K562 (cell line): Measurements from ENCODE around the gene RNASEH2A. TPM values are rescaled to one million over a fixed set of nuclear protein-coding genes. Genes with fewer than 3 reads are reported as not detected.

Experiments used
- BRD9 ChIP-seq: fragments of 450-650 bp; IDR thresholded peaks from 2 replicates; pipeline ENCODE4 v1.6.1; 2018; ENCODE audit warnings: low read depth; ENCODE audit not compliant: partially characterized antibody
- CEBPZ ChIP-seq: fragments of 150-350 bp; IDR thresholded peaks from 2 replicates; pipeline ENCODE4 v1.6.1; 2014; ENCODE audit warnings: low read depth, mild to moderate bottlenecking, low read length, borderline replicate concordance
- CSDE1 ChIP-seq, 2 experiments: fragments of 450-650 bp; IDR thresholded peaks; 2 replicates each; pipeline ENCODE4 v1.6.1; 2016; ENCODE audit warnings: mild to moderate bottlenecking in 1 of 2
- ERF ChIP-seq: fragments of 450-650 bp; formaldehyde crosslinking; IDR thresholded peaks from 2 replicates; pipeline ENCODE4 v1.4.0; 2020; ENCODE audit warnings: mild to moderate bottlenecking, mixed read lengths
- HINFP ChIP-seq: fragments of 450-650 bp; conservative IDR thresholded peaks from 2 replicates; pipeline ENCODE4 v1.6.1; 2016; ENCODE audit warnings: missing genetic modification characterization, low read depth, mild to moderate bottlenecking, control low read depth, missing compliant biosample characterization
- KLF10 ChIP-seq: fragments of 250-450 bp; sonication (Bioruptor Pico); IDR thresholded peaks from 2 replicates; pipeline ENCODE4 v1.6.1; 2021; ENCODE audit warnings: matching md5 sums
- MED1 ChIP-seq: sonication (generic); formaldehyde crosslinking; IDR thresholded peaks from 2 replicates; pipeline ENCODE4 v1.8.1; 2023; ENCODE audit warnings: missing genetic modification reagents, borderline replicate concordance
- POLR2G ChIP-seq: fragments of 200-400 bp; formaldehyde crosslinking; IDR thresholded peaks from 2 replicates; pipeline ENCODE4 v1.6.1; 2017; ENCODE audit warnings: low read depth, mild to moderate bottlenecking, antibody characterized with exemption, low read length, moderate library complexity
- POU5F1 ChIP-seq: fragments of 150-350 bp; IDR thresholded peaks from 2 replicates; pipeline ENCODE4 v1.6.1; 2014; ENCODE audit warnings: borderline replicate concordance, low read length, low read depth, mild to moderate bottlenecking; ENCODE audit not compliant: partially characterized antibody
- PTTG1 ChIP-seq: fragments of 450-650 bp; IDR thresholded peaks from 2 replicates; pipeline ENCODE4 v1.6.1; 2016; ENCODE audit warnings: low read depth, mild to moderate bottlenecking, missing genetic modification characterization, missing compliant biosample characterization
- RCOR1 ChIP-seq, 2 experiments: IDR thresholded peaks; 2 replicates each; pipeline ENCODE4 v1.6.1; 2012; ENCODE audit warnings: low read depth in 2 of 2, low read length in 2 of 2, borderline replicate concordance in 1 of 2, improper control_type of control experiment in 1 of 2
- SMARCE1 ChIP-seq: fragments of 450-650 bp; IDR thresholded peaks from 2 replicates; pipeline ENCODE4 v1.7.1; 2016; ENCODE audit warnings: mild to moderate bottlenecking
- TRIM28 ChIP-seq: fragments of 450-650 bp; IDR thresholded peaks from 2 replicates; pipeline ENCODE4 v1.6.1; 2017
- ZBED1 ChIP-seq: IDR thresholded peaks from 2 replicates; pipeline ENCODE4 v1.6.1; 2014
- ZNF639 ChIP-seq, 2 experiments: fragments of 200-800 bp in 1 of 2; sonication (Bioruptor generic) in 1 of 2; sonication (generic) in 1 of 2; formaldehyde crosslinking in 1 of 2; IDR thresholded peaks in 1 of 2; conservative IDR thresholded peaks in 1 of 2; 2 replicates each; pipeline versions ENCODE4 v1.5.0 to v1.6.1; 2016 to 2020; ENCODE audit warnings: missing compliant biosample characterization in 1 of 2, missing genetic modification characterization in 1 of 2, missing genetic modification reagents in 1 of 2
- polyA plus RNA-seq, 8 experiments: library from polyadenylated mRNA; depleted of rRNA in 4 of 8; stranded (reverse) in 5 of 8; unstranded in 3 of 8; fragments of >200 nt; fragmentation: Nextera tagmentation in 2 of 8; fragmentation: Illumina TruSeq in 1 of 8; extraction: Ambion mirVana in 2 of 8; extraction: Trizol in 1 of 8; gene quantifications; 2 replicates each; pipeline versions ENCODE4 v1.2.1 to v1.2.3, GENCODE V29; 2011 to 2014; ENCODE audit warnings: inconsistent platforms in 1 of 8, missing spikeins in 1 of 8
- total RNA-seq, 7 experiments: library from RNA; depleted of rRNA in 6 of 7; stranded (reverse); fragments of >200 nt in 6 of 7; fragmentation: Illumina TruSeq in 2 of 7; extraction: Trizol in 2 of 7; gene quantifications; 2 replicates each; pipeline versions ENCODE4 v1.2.1 to v1.2.3, GENCODE V29; 2011 to 2021; ENCODE audit warnings: low replicate concordance in 1 of 7

Gene RNASEH2A
- total and polyA plus RNA-seq, 9 of the 15 experiments (the other 6 are each of a cell fraction or from before 2014, with no cell fraction given): 22.3 to 78.0 (median 61.7) TPM

- TF ChIP-seq POLR2G (peak; percentile 16; the same call in 1 of the 2 replicates), KLF10 (CRISPR knock-in tag) (no peak), HINFP (tag) (no peak), RCOR1 (IDR thresholded peaks at IDR 0.05; ENCODE audit: borderline replicate concordance in 1 of 2, low read depth in 2 of 2, low read length in 2 of 2) (peak; percentile 24 to 52; a peak in 3 of 4 replicates), POU5F1 (no peak), ZNF639 (CRISPR knock-in tag; conservative IDR thresholded peaks at IDR 0.05 in 1 of 2, IDR thresholded peaks at IDR 0.05 in 1 of 2) (no peak), CSDE1 (IDR thresholded peaks at IDR 0.05) (no peak), SMARCE1 (no peak), ERF (no peak), ZBED1 (peak; percentile 76; the same call in 1 of the 2 replicates), MED1 (CRISPR knock-in tag) (no peak), CEBPZ (no peak), PTTG1 (tag) (no peak), BRD9 (no peak), TRIM28 (no peak)
Observed at GRCh38 chr19:12847159-12848139, 41.1 kb downstream of the RNASEH2A start (continued).
